CD4-positive, alpha-beta T cell treated with Interleukin-6 at 100 ng/mL for 8 hours (primary cell): ENCODE data around the gene FKBP1C.
"Not testable (repeated sequence)": the region's sequence is repeated elsewhere in the genome, so short reads cannot be mapped to it uniquely, and the experiment has no call there.

ENCODE experiments used
- DNase-seq: peaks from one replicate; pipeline ENCODE4 v3.0.0-alpha.2; 2020; ENCODE audit warnings: mixed read lengths, low spot score

FKBP1C gene

GRCh38 chr6:63211343-63211742 lies at the start of gene FKBP1C:
TSS of gene FKBP1C (plus strand) at chr6:63211469.
- DNase-seq = not testable (repeated sequence)

- DNase-seq = not testable (repeated sequence)
Measured at GRCh38 chr6:63164047-63164803, 47.0 kb upstream of the FKBP1C start.

- DNase-seq = no peak
Measured at GRCh38 chr6:63174173-63174572, 37.1 kb upstream of the FKBP1C start.

- DNase-seq = no peak
Measured at GRCh38 chr6:63176181-63176580, 35.1 kb upstream of the FKBP1C start.

DNA sequence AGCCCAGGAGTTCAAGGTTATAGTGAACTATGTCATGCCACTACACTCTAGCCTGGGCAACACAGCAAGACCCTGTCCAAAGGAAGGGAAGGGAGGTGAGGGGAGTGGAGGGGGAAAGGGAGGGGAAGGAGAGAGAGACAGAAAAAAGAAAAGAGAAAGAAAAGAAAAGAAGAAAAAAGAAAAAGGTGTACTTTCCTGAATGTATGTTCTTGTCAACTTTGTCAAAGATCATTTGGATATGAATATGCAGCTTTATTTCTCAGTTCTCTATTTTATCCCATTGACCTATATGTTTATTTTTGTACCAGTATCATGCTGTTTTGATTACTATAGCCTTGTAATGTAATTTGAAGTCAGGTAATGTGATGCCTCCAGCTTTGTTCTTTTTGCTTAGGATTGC lies 30.9 kb upstream of the FKBP1C start:
- no peak for DNase-seq

- no peak for DNase-seq
Measured at GRCh38 chr6:63186970-63187369, 24.3 kb upstream of the FKBP1C start.

GRCh38 chr6:63188828-63189227 lies 22.4 kb upstream of the FKBP1C start:
- no peak for DNase-seq

- DNase-seq = no peak
Measured at GRCh38 chr6:63193324-63193723, 17.9 kb upstream of the FKBP1C start.

- DNase-seq = no peak
Measured at GRCh38 chr6:63197741-63198140, 13.5 kb upstream of the FKBP1C start.

- DNase-seq = no peak
Measured at GRCh38 chr6:63213325-63213724, 2.1 kb downstream of the FKBP1C start.

DNA sequence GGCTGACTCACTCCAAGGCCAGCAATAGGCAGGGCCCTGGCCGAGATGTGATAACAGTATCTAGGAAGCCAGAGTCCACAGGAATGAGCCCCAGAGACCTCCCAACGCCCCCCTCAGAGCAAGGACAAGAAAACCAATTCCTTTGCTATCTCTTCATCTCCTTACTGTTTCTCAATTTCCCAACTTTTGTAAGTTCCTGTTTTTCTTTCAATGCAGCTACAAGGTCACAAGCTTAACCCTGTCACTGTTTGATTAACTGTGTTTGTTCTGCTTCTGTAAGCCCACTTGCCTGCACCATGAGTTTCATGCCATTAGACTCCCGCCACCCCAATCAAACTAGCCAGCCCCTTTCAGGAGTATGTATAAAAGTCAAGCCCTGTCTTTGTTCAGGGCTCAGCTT lies 3.5 kb downstream of the FKBP1C start:
- DNase-seq = no peak

DNA sequence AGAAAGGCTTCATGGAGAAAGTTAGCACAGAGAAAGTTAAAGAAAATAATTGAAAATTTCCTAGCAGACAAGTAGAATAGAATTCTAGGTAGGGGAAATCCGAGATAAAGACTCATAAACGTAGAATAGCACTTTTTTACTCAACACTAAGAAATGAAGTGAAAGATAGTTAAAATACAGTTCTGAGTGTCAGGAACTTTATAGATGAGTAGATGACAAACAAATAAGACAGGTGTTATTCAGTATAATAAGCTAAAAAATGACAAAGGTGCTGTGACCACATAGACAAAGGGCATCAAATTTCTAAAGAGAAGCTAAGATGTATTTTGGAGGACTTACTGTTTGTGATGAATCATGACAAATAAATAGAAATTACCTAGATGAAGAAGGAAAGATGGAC lies 12.9 kb downstream of the FKBP1C start:
- DNase-seq = no peak

- DNase-seq = not testable (repeated sequence)
Measured at GRCh38 chr6:63225987-63226386, 14.7 kb downstream of the FKBP1C start.

GRCh38 chr6:63227928-63228894 lies 16.9 kb downstream of the FKBP1C start:
- DNase-seq = not testable (repeated sequence)

- not testable (repeated sequence) for DNase-seq
Measured at GRCh38 chr6:63230027-63230426, 18.8 kb downstream of the FKBP1C start.

DNA sequence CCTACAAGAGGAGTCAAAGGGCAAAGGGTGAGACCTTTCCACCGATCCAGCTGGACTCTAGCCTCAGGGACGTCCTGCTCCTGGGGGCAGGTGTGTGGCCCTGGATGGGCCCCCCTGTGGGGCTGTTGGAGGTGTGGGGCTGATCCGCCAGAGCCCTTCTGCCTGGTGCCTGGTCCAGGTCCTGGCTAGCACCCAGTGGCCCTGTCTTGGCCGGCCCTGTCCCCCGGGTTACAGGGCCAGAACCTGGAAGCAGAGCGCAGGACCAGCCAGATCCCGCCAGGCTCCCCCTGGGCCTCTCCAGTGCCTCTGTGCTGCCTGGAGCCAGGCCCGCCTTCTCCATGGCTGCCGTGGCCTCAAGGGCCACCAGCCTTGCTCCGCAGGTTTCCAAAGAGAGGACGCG lies 19.2 kb downstream of the FKBP1C start:
- DNase-seq = not testable (repeated sequence)

GRCh38 chr6:63236398-63236817 lies 25.1 kb downstream of the FKBP1C start:
- no peak for DNase-seq

- DNase-seq = no peak
Measured at GRCh38 chr6:63245420-63245819, 34.2 kb downstream of the FKBP1C start.

DNA sequence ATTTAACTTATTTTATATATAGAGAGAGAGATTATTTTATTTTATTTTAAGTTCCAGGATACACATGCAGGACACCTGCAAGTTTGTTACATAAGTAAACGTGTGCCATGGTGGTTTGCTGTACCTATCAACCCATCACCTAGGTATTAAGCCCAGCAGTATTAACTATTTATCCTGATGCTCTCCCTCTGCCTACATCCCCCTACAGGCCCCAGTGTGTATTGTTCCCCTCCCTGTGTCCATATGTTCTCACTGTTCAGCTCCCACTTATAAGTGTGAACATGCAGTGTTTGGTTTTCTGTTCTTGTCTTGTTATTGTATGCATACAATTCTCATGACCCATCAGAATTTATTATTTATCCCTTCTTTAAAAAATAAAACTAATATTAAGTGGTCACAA lies 34.6 kb downstream of the FKBP1C start:
- DNase-seq = no peak

DNA sequence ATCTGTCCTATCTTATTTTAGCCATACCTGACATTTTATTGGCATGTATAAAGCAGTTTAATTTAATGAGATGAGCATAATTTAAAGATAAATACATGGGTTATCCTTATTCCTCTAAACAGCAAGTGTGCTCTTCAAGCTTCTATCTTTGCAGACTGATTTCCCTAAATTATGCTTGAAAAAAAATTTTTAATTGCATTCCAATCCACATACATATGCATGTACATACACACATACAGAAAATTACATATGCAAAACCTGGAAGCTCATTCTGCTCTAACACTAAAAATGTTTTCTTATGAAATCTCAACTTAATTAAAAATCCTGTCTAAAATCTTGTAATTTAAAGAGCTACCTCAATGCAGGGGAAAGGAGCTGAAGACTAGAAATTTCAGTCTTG lies 35.3 kb downstream of the FKBP1C start:
- DNase-seq = no peak

DNA sequence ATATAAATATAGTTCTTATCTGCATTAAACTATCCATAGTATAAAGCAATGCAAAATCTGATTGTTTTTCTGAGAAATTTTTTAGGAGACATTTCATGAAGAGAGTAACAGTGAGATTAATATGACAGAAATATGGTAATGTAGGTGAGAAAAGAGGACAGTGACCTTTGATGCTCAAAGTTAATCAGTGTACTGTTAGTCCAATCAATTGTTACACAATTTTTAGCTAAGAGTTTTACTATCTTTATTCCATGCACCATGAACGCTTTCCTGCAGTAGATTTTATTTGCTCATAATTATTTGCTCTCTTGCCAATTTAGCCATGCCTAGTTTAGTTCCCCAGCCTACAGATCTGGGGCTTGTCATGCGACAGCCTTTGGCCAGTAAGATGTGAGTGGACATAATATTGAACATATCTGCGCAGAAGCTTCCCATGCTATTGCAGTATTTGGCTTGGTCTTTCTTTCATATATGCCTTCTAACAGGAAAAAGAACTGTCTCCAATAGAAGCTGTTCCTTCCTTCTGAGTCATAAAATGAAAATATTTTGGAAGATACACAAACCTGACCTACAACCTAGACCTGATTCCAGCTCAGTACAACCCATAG lies 38.7 kb downstream of the FKBP1C start:
- no peak for DNase-seq

DNA sequence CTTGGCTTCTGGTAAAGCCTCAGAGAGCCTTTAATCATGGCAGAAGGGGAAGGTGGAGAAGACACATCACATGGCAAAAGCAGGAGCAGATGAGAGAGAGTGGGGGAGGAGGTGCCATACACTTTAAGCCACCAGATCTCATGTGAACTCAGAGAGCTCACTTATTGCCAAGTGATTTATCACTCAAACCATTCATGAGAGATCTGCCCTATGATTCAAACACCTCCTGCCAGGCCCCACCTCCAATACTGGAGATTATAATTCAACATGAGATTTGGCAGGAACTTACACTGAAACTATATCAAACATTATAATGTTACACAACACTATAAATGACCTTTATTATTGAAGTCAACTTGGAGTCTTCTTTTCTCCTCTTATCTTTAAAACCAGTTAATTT lies 47.9 kb downstream of the FKBP1C start:
- DNase-seq = no peak

DNA sequence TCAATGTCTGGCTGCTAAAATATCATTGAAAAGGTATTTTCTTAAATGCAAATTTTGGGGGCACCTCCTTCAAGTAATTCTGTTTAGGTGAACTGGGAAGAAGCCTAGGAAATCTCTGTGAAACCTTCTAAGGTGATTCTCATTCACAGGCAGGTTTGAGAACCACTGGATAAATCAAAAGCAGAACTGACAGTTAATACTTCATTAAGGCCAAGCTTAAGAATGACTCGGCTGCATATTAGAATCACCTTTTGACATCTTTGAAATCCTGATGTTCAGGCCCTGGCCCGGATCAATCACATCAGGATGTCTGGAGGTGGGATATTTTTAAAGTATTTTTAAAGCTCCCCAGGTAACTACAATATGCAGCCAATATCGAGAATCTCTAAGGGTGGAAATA lies 50.6 kb downstream of the FKBP1C start:
- DNase-seq = no peak
